Measurements from ENCODE around the gene ZFP91. TPM values are rescaled to one million over a fixed set of nuclear protein-coding genes. Genes with fewer than 3 reads are reported as not detected.

ZFP91 gene
- total RNA-seq, 1 experiment from 2014 or later, result 42.8 TPM

DNA sequence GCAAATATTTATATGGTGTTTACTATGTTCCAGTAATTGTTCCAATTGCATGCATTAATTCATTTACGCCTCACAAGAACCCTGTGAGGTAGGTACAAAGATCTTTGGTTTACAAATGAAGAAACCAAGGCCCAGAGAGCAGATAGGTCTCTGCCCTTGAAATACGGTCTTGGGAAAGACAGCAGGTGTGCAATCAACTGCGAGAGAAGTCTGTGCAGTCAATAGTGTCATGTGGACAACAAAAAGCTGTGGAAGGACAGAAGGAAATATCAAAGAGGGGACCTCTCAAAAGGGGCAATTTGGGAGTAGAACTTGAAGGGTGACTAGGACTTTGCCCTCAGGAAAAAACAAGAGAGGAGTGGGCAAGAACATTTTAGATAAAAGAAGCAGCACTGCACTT lies 52.5 kb downstream of the ZFP91 start:
- no peak for DNase-seq (ENCODE audit: low spot score)

GRCh38 chr11:58632510-58632909 lies 53.6 kb downstream of the ZFP91 start:
- no peak for DNase-seq (ENCODE audit: low spot score)

- DNase-seq (ENCODE audit: low spot score), result no peak
Measured at GRCh38 chr11:58636587-58636986, 57.7 kb downstream of the ZFP91 start.

GRCh38 chr11:58637371-58637770 lies 58.5 kb downstream of the ZFP91 start:
- DNase-seq (ENCODE audit: low spot score), result no peak

DNA sequence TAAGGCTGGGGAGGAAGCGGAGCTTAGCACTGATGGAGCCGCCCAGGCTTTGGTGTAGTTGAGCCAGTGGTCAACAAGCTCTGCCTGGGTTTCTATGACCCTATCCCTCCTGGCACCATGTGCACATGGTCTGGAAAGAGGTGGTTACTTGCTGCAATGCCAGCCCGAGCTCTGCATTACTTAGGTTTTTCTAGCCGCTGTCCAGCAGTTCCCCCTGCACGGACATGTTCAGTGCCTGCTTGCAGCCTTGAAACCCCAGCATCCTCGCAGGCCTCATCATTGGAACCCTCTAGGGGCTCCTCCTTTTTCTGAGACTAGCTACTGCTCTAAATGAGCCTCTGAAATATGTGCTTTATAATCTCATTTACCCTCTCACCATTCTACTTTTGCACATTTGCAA lies 60.2 kb downstream of the ZFP91 start:
- DNase-seq (ENCODE audit: low spot score), result no peak

- DNase-seq (ENCODE audit: low spot score), result no peak
Measured at GRCh38 chr11:58639669-58640068, 60.8 kb downstream of the ZFP91 start.

- no peak for DNase-seq (ENCODE audit: low spot score)
Measured at GRCh38 chr11:58640386-58641023, 61.6 kb downstream of the ZFP91 start.

GRCh38 chr11:58641341-58641740 lies 62.5 kb downstream of the ZFP91 start:
- DNase-seq (ENCODE audit: low spot score), result no peak

- no peak for DNase-seq (ENCODE audit: low spot score)
Measured at GRCh38 chr11:58641803-58642581, 63.1 kb downstream of the ZFP91 start.

DNA sequence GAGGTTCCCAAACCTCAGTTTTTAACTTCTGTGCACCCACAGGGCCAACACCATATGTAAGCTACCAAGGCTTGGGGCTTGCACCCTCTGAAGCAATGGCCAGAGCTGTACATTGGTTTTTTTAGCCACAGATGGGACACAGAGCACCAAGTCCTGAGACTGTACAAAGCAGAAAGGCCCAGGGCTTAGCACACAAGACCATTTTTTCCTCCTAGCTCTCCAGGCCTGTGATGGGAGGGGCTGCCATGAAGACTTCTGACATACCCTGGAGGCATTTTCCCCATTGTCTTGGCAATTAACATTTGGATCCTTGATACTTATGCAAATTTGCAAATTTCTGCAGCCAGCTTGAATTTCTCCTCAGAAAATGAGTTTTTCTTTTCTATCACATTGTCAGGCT lies 67.0 kb downstream of the ZFP91 start:
- DNase-seq (ENCODE audit: low spot score), result no peak

GRCh38 chr11:58647141-58647699 lies 68.4 kb downstream of the ZFP91 start:
- no peak for DNase-seq (ENCODE audit: low spot score)

GRCh38 chr11:58647866-58648265 lies 69.0 kb downstream of the ZFP91 start:
- no peak for DNase-seq (ENCODE audit: low spot score)

- DNase-seq (ENCODE audit: low spot score), result no peak
Measured at GRCh38 chr11:58649623-58650022, 70.8 kb downstream of the ZFP91 start.

GRCh38 chr11:58650496-58650895 lies 71.6 kb downstream of the ZFP91 start:
- no peak for DNase-seq (ENCODE audit: low spot score)

GRCh38 chr11:58652726-58653280 lies 73.9 kb downstream of the ZFP91 start:
- no peak for DNase-seq (ENCODE audit: low spot score)

DNA sequence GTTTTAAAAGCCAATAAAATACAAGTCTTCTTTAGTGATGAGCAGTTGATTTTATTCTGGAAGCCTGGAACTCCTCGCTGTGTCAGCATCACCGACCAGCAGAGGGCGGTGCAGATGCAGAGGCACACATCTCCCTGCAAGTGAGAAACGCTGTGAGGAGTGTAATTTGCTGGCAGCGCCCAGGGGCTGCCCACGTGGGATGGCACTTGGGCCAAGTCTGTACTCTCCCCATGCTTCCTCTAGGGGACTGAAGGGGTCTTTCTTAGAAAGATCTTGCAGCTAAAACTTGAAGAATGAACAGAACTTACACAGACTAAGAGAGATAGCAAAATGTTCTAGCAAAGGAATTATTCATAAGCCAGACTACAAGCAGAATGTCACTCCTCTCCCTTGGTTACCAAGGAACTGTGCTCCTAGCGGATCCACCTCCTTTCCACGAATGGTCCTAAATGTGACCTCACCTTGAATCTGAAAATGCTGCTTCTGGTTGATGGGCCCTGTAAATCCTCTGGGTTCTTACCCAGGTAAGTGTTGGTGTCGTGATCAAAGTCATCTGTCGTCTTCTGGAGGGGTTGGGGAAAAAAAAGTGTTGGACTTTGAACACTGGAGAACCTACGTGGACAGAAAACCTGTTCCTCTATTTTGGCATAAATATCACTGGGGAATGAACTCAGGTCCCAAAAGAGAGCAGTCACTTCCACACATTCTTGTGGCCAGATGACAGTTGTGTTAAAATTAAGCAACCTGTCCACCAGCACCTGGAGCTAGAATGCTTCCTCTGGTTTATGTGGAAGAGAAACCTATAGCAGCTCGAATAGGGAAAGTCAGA lies 75.4 kb downstream of the ZFP91 start:
- peak; percentile 92 for DNase-seq (ENCODE audit: low spot score)

GRCh38 chr11:58654908-58655296 lies 76.0 kb downstream of the ZFP91 start:
- DNase-seq (ENCODE audit: low spot score), result no peak

- DNase-seq (ENCODE audit: low spot score), result no peak
Measured at GRCh38 chr11:58656348-58656747, 77.5 kb downstream of the ZFP91 start.

DNA sequence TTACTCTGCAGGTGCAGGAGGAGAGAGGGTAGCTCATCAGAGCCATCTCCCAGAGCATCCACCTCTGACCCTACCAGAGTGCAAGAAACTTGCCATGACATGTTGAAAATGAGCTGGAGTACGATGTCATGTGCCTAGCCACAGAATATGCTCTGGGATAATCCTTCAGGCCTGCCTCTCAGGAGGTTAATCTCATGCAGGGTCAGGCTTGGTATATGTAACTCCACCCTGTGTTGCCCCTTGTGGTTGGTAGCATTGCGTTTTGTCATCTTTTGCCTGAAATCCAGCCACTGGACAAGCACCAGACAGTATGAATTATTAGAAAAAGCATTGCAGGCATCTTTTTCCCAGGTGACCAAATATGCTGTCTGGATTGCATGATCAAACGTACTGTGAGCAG lies 79.8 kb downstream of the ZFP91 start:
- peak; percentile 30 for DNase-seq (ENCODE audit: low spot score)

GRCh38 chr11:58659404-58659803 lies 80.5 kb downstream of the ZFP91 start:
- peak; percentile 93 for DNase-seq (ENCODE audit: low spot score)

DNA sequence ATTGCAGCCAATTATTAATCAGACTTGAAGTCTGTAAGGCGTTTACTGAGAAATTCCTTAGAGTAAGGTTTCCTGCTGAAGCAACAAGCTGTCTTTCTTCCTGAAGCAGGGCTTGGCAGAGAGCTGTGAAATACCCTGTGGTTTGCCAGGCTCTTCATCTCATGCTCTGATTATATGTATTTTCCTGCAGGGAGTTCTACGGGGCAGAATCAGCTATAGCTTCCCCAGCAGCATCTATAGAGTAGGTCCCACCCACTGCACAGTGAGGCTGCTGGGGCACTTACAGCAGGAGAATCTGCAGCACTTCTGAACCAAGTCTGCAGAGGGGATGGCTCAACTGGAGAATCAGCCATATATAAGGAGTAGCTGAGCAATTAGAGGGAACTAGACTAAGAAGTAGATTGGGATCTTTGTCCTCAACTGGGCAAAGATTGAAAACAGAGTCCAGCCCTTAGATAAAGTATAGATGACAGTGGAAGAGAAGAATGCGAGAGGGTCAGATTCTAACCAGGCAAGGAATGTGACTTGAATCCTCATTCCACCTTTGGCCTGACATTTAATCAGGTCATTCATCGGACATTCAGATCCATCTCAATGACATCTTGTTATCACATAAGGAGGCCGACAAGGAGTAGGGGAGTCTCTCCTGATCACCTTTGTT lies 81.2 kb downstream of the ZFP91 start:
- DNase-seq (ENCODE audit: low spot score), result peak; percentile 70
